ENCODE data around the gene JAG2. TPM values are rescaled to one million over a fixed set of nuclear protein-coding genes. Genes with fewer than 3 reads are reported as not detected.

Gene JAG2
- total RNA-seq, 1 experiment from 2014 or later, result 85.9 TPM

- Histone ChIP-seq H3K36me3 (ENCODE audit: control insufficient read depth in 1 of 2, insufficient read depth in 2 of 2, low read length in 2 of 2) (no peaks in the 10 kb centered on the region), H3K4me2 (ENCODE audit: low read length) (no peak overlapping the region), H3K4me3 (replicated peaks in 1 of 2; ENCODE audit: low read depth in 1 of 2, low read length in 2 of 2) (no peak overlapping the region), H3K9me3 (ENCODE audit: control insufficient read depth in 1 of 2, insufficient read depth in 1 of 2, low read depth in 1 of 2, low read length in 2 of 2) (no peaks in the 10 kb centered on the region), H2AFZ (ENCODE audit: low read depth, low read length, poor library complexity, severe bottlenecking) (no peak overlapping the region), H3K9me2 (ENCODE audit: insufficient read depth) (no peaks in the 10 kb centered on the region), H3K27ac (ENCODE audit: low read depth, low read length) (no peak overlapping the region), H3K4me1 (ENCODE audit: control insufficient read depth in 1 of 2, insufficient read depth in 2 of 2, low read length in 2 of 2) (peaks cover 16 to 38% of the 10 kb centered on the region in 2 experiments), H3K27me3 (ENCODE audit: insufficient read depth, low read length) (no peaks in the 10 kb centered on the region), H4K20me1 (ENCODE audit: insufficient read depth) (no peaks in the 10 kb centered on the region), H3K9ac (ENCODE audit: low read length) (no peak overlapping the region), H3K79me2 (ENCODE audit: insufficient read depth, low read length) (no peaks in the 10 kb centered on the region)
- RAD21 ChIA-PET (ENCODE audit: low non-redundant PET in 1 of 2, low total read pairs in 2 of 2, uncharacterized antibody in 2 of 2, unreplicated experiment in 2 of 2), result no interaction called here
- POLR2A ChIA-PET, result no interaction called here
- intact Hi-C loops (cut with micrococcal nuclease), result no loop called here
- DNase-seq (ENCODE audit: low read depth, low spot score) (no peak), ATAC-seq (no peak)
- no TSS peak for BruUV-seq (replicated peaks)
- CTCF ChIA-PET, result no interaction called here
- no peak for TF ChIP-seq ZNF274 (IDR thresholded peaks at IDR 0.05; ENCODE audit: low read depth, low read length)
- TF ChIP-seq MAX (IDR thresholded peaks at IDR 0.05), result no peak
- no peak for TF ChIP-seq YY1 (IDR thresholded peaks at IDR 0.05; ENCODE audit: extremely low read depth, insufficient replicate concordance, low read depth, low read length)
- TF ChIP-seq SIN3A (IDR thresholded peaks at IDR 0.05; ENCODE audit: low read depth), result no peak
- TF ChIP-seq CEBPB (IDR thresholded peaks at IDR 0.05; ENCODE audit: low read depth), result no peak
- no peak for TF ChIP-seq FOSL1 (IDR thresholded peaks at IDR 0.05; ENCODE audit: low read depth)
- TF ChIP-seq SP1 (IDR thresholded peaks at IDR 0.05; ENCODE audit: low read depth), result no peak
- no peak for TF ChIP-seq CBX3 (IDR thresholded peaks at IDR 0.05; ENCODE audit: low read depth)
- no peak for TF ChIP-seq JUND (IDR thresholded peaks at IDR 0.05)
- no peak for TF ChIP-seq ZBTB33 (IDR thresholded peaks at IDR 0.05; ENCODE audit: extremely low read depth, insufficient replicate concordance, low read length)
- no peak for TF ChIP-seq EZH2 (IDR thresholded peaks at IDR 0.05)
- TF ChIP-seq, protein P1, sequence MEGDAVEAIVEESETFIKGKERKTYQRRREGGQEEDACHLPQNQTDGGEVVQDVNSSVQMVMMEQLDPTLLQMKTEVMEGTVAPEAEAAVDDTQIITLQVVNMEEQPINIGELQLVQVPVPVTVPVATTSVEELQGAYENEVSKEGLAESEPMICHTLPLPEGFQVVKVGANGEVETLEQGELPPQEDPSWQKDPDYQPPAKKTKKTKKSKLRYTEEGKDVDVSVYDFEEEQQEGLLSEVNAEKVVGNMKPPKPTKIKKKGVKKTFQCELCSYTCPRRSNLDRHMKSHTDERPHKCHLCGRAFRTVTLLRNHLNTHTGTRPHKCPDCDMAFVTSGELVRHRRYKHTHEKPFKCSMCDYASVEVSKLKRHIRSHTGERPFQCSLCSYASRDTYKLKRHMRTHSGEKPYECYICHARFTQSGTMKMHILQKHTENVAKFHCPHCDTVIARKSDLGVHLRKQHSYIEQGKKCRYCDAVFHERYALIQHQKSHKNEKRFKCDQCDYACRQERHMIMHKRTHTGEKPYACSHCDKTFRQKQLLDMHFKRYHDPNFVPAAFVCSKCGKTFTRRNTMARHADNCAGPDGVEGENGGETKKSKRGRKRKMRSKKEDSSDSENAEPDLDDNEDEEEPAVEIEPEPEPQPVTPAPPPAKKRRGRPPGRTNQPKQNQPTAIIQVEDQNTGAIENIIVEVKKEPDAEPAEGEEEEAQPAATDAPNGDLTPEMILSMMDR (IDR thresholded peaks at IDR 0.05 in 2 of 3, conservative IDR thresholded peaks at IDR 0.05 in 1 of 3; ENCODE audit: borderline replicate concordance in 1 of 3, insufficient read depth in 1 of 3, low read depth in 2 of 3, low read length in 2 of 3), result no peak
- no peak for TF ChIP-seq SRF (IDR thresholded peaks at IDR 0.05; ENCODE audit: low read depth)
- TF ChIP-seq ATF3 (IDR thresholded peaks at IDR 0.05), result no peak
- no peak for TF ChIP-seq ZFX (IDR thresholded peaks at IDR 0.05)
- TF ChIP-seq, protein P2, sequence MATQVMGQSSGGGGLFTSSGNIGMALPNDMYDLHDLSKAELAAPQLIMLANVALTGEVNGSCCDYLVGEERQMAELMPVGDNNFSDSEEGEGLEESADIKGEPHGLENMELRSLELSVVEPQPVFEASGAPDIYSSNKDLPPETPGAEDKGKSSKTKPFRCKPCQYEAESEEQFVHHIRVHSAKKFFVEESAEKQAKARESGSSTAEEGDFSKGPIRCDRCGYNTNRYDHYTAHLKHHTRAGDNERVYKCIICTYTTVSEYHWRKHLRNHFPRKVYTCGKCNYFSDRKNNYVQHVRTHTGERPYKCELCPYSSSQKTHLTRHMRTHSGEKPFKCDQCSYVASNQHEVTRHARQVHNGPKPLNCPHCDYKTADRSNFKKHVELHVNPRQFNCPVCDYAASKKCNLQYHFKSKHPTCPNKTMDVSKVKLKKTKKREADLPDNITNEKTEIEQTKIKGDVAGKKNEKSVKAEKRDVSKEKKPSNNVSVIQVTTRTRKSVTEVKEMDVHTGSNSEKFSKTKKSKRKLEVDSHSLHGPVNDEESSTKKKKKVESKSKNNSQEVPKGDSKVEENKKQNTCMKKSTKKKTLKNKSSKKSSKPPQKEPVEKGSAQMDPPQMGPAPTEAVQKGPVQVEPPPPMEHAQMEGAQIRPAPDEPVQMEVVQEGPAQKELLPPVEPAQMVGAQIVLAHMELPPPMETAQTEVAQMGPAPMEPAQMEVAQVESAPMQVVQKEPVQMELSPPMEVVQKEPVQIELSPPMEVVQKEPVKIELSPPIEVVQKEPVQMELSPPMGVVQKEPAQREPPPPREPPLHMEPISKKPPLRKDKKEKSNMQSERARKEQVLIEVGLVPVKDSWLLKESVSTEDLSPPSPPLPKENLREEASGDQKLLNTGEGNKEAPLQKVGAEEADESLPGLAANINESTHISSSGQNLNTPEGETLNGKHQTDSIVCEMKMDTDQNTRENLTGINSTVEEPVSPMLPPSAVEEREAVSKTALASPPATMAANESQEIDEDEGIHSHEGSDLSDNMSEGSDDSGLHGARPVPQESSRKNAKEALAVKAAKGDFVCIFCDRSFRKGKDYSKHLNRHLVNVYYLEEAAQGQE (IDR thresholded peaks at IDR 0.05; ENCODE audit: low read depth), result no peak
- TF ChIP-seq EGR1 (IDR thresholded peaks at IDR 0.05; ENCODE audit: low read depth), result no peak
- TF ChIP-seq RAD21 (IDR thresholded peaks at IDR 0.05; ENCODE audit: low read depth), result no peak
Measured at GRCh38 chr14:105178868-105179140, 10.2 kb upstream of the JAG2 start.
